NCI-H82 (cell line): ENCODE data around the gene RPA1.
"Not testable (repeated sequence)": the region's sequence is repeated elsewhere in the genome, so short reads cannot be mapped to it uniquely, and the experiment has no call there.

Source experiments
- DNase-seq: peaks from one replicate; lab custom pipeline; 2025; lab: John Stamatoyannopoulos, UW

Gene RPA1

GRCh38 chr17:1878419-1879121 is 48.8 kb downstream of the RPA1 start:
- DNase-seq: no peak

GRCh38 chr17:1880851-1881630 is 51.2 kb downstream of the RPA1 start:
- no peak for DNase-seq

GRCh38 chr17:1882836-1883235 is 53.0 kb downstream of the RPA1 start:
- DNase-seq: peak; percentile 83

DNA sequence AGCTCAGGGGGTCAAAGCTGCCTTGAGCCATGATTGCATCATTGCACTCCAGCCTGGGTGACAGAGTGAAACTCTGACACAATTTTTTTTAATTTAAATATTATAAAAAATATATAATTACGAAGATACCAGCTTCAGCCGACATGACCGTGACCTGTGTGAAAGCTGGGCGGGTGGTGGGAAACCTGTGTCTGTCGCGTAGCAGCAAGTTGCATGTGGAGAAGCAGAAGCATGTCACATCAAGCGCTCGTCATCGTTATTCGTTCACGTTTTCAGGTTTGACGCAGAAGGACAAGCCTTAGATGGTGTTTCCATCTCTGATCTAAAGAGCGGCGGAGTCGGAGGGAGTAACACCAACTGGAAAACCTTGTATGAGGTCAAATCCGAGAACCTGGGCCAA is 53.7 kb downstream of the RPA1 start:
- DNase-seq: no peak

- DNase-seq: no peak
Observed at GRCh38 chr17:1888741-1889140, 58.9 kb downstream of the RPA1 start.

DNA sequence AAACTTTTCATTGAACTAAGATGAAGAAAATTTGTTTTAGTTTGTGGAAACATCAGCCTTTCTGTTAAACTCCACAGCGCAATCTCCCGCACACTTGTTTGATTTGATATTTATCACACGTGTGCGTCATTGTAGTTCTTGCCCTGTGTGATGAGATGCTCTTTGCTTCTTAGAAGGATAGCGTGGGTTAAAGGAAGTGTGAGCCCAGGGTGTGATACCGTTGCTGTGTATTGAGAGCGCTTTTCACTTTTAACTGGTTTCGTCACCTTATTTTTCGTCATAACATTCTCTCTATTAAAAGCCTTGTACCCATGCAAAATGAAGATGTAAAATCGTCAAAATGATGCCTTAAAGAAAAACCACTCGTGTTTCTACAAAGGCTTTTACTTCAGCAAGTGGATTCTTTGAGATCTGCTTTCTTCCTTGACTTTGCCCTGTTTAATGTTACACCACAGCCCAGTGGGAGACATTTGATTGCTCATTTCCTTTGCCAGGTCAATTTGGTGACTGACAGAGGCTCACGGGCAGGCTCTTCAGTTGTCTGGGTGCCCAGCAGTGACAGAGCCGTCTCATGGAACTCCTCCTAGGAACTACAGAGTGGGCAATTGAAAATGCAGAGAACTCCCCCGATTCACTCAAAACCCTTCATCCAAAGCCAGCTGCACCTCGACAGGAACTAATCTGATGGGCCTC is 61.1 kb downstream of the RPA1 start:
- no peak for DNase-seq

DNA sequence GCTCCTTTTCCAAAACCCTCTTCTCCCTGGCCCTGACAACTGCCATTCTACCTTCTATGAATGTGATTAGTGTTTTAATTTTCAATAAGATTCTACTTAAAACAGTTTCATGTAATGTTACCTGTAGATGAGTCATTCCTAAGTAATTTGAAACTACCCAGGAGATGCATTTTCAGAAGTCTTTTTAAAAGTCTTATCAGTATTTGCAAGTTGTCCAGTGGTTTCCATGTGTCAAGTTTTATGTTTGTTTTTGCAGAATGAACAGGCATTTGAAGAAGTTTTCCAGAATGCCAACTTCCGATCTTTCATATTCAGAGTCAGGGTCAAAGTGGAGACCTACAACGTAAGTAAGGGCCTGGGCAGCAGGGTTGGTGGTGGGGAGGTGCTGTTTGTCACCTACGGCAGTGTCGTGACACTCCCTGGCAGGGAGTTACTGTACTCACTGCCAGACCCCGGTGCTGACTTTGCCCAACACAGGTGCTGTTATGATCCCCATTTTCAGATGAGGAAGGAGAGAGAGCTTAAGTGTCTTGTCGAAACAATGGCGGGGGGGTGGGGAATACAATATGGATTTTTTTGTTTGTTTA is 65.0 kb downstream of the RPA1 start:
- DNase-seq: no peak

DNA sequence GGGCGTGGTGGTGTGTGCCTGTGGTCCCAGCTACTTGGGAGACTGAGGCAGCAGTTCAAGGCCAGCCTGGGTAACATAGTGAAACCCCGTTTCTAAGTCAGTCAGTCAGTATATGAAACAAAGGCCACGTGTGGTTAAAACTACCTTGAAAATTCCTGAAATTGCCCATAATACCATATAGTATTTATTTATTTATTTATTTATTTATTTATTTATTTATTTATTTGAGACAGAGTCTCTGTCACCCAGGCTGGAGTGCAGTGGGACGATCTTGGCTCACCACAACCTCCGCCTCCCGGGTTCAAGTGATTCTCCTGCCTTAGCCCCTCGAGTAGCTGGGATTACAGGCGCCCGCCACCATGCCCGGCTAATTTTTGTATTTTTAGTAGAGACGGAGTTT is 65.7 kb downstream of the RPA1 start:
- DNase-seq: not testable (repeated sequence)

- no peak for DNase-seq
Observed at GRCh38 chr17:1896243-1897104, 66.7 kb downstream of the RPA1 start.

- no peak for DNase-seq
Observed at GRCh38 chr17:1897105-1897656, 67.4 kb downstream of the RPA1 start.

DNA sequence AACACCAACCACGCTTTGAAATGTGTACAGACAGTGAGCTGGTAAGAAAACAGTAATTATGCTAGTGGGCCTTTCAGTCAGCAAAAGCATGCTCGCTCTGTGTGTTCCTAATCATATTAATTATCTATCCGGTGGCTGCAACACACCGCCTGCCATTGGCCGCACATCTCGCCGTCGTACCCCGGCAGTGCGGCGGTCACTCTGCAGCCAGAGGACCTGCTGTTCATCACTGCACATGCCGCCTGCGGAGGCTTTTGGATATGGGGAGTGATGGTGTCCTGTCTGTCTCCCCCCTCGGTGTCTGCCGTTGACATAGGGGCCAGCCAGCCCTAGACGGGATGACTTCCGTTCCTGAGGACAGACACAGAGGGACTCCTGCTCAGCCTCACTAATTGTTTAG is 68.5 kb downstream of the RPA1 start:
- DNase-seq: no peak

DNA sequence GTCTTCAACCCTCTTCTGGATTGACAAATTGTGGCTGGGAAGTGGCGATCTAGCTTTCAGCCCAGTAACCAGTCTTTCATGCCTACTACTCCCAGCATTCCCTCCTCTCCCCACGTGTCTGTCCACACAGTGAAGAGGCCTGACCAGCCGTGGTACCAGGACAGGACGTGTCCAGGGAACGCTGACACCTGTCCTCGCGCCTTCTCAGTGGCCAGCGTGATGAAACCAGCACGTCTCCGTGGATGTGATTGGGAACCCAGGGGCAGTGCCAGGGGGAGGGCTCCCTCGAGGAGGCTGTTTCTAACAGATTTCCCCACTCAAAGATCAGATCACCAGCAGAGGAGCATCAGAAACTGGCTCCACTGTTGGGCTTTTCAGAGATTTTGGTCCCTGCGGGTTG is 69.1 kb downstream of the RPA1 start:
- no peak for DNase-seq

DNA sequence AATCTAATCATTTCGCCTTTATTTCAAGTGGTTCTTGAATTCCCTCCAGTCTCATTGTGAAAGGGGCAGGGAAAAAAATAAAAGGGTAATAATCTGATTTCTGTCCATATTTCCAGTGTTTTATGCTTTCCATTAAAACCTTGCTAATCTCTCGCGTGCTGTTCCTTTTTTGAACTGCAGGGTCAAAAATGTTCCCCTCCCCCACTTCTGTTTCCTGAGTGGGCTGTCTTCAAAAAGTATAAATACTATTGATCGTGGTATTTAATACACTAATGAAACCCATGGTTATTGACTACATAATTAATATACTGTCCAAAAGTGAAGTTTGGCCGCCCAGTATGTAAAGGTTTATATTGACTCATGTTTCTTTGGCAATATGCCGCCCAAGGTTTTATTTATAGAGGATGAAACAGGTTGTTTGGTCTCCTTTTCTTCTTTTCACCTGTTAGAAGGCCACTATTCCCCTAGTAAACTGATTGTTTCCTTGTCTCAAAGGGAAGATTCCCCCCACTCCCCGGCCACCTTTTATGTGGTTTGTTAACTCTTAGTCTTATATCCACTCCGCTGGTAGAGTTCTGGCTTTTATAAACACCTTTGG is 69.7 kb downstream of the RPA1 start:
- peak; percentile 27 for DNase-seq

DNA sequence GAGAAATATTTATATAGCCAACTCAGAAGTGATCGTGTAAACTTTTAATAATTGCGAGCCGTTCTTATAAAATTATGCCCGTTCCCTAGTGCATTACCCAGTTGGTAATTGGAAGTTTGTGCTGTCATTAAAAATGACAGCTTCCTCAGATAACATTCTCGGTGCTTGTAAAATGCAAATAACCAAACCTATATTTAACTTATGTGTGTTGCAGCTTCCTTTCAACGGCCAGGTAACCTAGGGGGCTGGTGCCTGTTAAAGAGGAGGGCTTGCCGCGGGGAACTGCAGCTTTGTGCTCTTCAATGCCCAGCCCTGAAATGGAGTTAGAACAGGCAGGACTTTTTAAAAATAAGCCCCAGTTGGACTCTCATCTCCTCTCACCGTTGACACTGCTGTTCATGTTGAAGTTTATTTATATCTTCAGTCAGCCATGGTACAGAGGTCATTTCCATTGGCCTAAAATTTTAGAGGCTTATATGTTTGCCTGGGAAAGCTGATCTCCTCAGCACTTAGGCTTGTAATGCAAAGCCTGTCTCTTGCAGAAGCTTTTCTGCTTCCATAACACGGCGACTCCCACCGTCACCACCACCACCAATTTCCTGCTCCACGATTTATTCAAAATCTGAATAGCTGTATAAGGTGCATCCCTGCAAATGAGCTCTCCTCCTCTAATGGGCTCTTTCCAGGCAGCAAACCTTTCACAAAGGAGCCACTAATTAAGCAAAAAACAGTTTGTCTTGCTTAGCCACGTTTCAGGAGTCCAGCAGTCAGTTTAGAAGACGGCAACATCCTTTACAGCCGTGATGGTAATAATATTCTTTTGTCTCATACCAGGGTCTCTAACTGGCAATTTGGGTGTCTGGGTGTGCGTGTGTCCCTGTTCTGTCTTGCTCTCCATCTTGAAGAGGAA is 74.7 kb downstream of the RPA1 start:
- peak; percentile 43 for DNase-seq

- DNase-seq: peak; percentile 83
Observed at GRCh38 chr17:1905190-1905913, 75.5 kb downstream of the RPA1 start.

DNA sequence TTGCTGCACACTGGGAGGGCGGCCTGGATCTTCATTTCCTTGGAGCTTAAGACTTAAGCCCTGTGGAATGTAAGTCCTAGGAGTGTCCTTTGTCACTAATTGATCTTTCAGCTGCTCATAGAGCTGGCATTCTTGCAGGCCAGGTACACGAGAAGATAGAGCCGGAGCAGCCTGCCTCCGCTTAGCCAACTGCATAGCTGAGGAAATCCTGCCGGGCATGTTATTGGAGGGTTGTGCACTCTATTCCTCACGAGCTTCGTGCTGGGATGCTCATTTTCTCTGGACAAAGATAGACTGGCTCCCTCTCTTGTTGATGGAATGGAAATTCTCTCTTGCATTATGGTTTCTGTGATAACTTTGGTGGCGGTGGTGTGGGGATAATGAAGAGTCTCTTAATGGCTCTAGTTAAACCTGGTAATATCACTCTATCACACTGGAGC is 76.9 kb downstream of the RPA1 start:
- peak; percentile 92 for DNase-seq

DNA sequence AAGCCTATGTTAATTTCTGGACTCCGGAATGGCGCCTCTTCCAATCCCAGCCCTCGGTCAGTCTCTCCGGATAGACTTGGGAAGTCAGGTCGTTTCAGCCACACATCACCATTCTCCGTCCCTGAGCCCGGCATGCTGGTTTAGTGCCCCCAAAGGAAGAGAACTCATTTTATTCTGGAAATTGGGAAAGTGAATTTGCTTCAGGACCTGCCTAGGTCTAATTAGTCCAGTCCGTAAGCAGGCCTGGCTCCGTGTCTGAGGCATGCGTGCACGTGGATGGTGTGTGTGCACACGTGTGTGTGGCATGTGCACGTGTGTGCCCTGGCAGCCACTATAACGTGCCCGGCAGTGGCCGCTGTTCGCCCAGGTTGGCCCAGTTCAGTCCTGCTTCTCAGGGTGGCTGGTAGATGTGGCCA is 77.4 kb downstream of the RPA1 start:
- no peak for DNase-seq

- peak; percentile 94 for DNase-seq
Observed at GRCh38 chr17:1907909-1908698, 78.3 kb downstream of the RPA1 start.
